SU-DHL-6 (cell line): ENCODE data around the gene ZC3H4.

ENCODE experiments used
- H2AFZ ChIP-seq: fragments of 200-600 bp; sonication (generic); 2 replicates; pipeline ENCODE4 v1.6.1; 2014; ENCODE audit warnings: low read depth, mild to moderate bottlenecking, moderate library complexity, mixed read lengths, antibody characterized with exemption, low read length; ENCODE audit not compliant: severe bottlenecking
- H3F3A ChIP-seq: fragments of 200-600 bp; shearing (Covaris generic); 2 replicates; pipeline ENCODE4 v1.6.0; 2016; ENCODE audit warnings: antibody characterized with exemption, mild to moderate bottlenecking; ENCODE audit not compliant: insufficient read depth
- H3K27ac ChIP-seq: fragments of 200-600 bp; sonication (generic); 2 replicates; pipeline ENCODE4 v1.5.1; 2016; ENCODE audit warnings: low read depth, mild to moderate bottlenecking, low read length, moderate library complexity, mixed read lengths
- H3K27me3 ChIP-seq: fragments of 200-600 bp; sonication (generic), shearing (Covaris generic); 2 replicates; pipeline ENCODE4 v1.6.0; 2014; ENCODE audit warnings: mild to moderate bottlenecking, low read length
- H3K36me3 ChIP-seq: fragments of 200-600 bp; sonication (generic); 2 replicates; pipeline ENCODE4 v1.6.1; 2014; ENCODE audit warnings: mild to moderate bottlenecking, low read length, mixed read lengths
- H3K4me2 ChIP-seq: fragments of 300-600, 200-600 bp; shearing (Covaris generic), sonication (generic); 2 replicates; pipeline ENCODE4 v1.6.0; 2014; ENCODE audit warnings: low read length, low read depth, mild to moderate bottlenecking; ENCODE audit not compliant: poor library complexity, severe bottlenecking
- H3K4me3 ChIP-seq: fragments of 200-600 bp; sonication (generic); 2 replicates; pipeline ENCODE4 v1.5.1; 2014; ENCODE audit warnings: antibody characterized with exemption, low read length, mild to moderate bottlenecking, mixed read lengths; ENCODE audit not compliant: insufficient read depth, poor library complexity, severe bottlenecking
- H3K79me2 ChIP-seq: fragments of 200-600 bp; sonication (generic); 2 replicates; pipeline ENCODE4 v1.6.1; 2014; ENCODE audit warnings: mild to moderate bottlenecking, low read length, moderate library complexity; ENCODE audit not compliant: insufficient read depth
- H3K9ac ChIP-seq: fragments of 200-600 bp; sonication (generic); 2 replicates; pipeline ENCODE4 v1.7.0; 2014; ENCODE audit warnings: mild to moderate bottlenecking, low read length
- H3K9me2 ChIP-seq: fragments of 200-600 bp; sonication (generic); replicated peaks from 2 replicates; pipeline ENCODE4 v1.6.1; 2014; ENCODE audit warnings: low read length; ENCODE audit not compliant: insufficient read depth
- H3K9me3 ChIP-seq: fragments of 200-600 bp; sonication (generic); 2 replicates; pipeline ENCODE4 v1.6.1; 2014; ENCODE audit warnings: low read length, mixed read lengths; ENCODE audit not compliant: insufficient read depth
- H4K20me1 ChIP-seq: fragments of 200-600 bp; sonication (generic); 2 replicates; pipeline ENCODE4 v1.6.1; 2014; ENCODE audit warnings: low read depth, mild to moderate bottlenecking, antibody characterized with exemption, low read length, moderate library complexity, mixed read lengths
- EZH2phosphoT487 ChIP-seq: fragments of 200-600 bp; sonication (generic), shearing (Covaris generic); conservative IDR thresholded peaks from 2 replicates; pipeline ENCODE4 v1.6.1; 2018; ENCODE audit warnings: mild to moderate bottlenecking, antibody characterized with exemption, low read length, moderate library complexity, mixed read lengths
- TF ChIP-seq, protein P1 (sequence below): fragments of 200-600 bp; sonication (generic); IDR thresholded peaks from one replicate; pipeline ENCODE4 v1.5.1; 2017; ENCODE audit warnings: antibody characterized with exemption, mild to moderate bottlenecking, low read length, moderate library complexity; ENCODE audit not compliant: insufficient read depth, poor library complexity, severe bottlenecking

Gene ZC3H4

DNA sequence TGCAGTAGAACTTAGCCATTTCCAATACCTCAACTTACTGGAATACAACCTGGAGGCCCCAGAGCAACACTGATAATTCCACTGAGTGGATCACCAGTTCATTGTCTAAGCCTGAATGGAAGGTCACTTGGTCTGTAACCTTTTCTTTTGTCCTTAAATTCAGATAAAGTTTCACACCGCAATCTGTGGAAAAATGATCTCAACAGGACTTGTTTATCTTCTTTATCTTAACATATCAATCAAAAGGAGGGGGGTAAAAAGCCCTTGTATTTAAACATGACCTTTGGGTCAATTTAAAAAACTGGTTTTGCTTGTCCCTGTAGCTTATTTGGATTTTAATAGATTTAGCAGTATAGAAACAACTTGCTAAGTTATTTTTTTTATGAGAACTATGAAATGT is 38.6 kb upstream of the ZC3H4 start:
- no peaks in the 10 kb centered on the region for H3K9me3 ChIP-seq
- no peak for TF ChIP-seq EZH2phosphoT487
- TF ChIP-seq, protein P1, sequence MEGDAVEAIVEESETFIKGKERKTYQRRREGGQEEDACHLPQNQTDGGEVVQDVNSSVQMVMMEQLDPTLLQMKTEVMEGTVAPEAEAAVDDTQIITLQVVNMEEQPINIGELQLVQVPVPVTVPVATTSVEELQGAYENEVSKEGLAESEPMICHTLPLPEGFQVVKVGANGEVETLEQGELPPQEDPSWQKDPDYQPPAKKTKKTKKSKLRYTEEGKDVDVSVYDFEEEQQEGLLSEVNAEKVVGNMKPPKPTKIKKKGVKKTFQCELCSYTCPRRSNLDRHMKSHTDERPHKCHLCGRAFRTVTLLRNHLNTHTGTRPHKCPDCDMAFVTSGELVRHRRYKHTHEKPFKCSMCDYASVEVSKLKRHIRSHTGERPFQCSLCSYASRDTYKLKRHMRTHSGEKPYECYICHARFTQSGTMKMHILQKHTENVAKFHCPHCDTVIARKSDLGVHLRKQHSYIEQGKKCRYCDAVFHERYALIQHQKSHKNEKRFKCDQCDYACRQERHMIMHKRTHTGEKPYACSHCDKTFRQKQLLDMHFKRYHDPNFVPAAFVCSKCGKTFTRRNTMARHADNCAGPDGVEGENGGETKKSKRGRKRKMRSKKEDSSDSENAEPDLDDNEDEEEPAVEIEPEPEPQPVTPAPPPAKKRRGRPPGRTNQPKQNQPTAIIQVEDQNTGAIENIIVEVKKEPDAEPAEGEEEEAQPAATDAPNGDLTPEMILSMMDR = no peak
- H3K4me2 ChIP-seq = no peak overlapping the region
- no peak overlapping the region for H3K4me3 ChIP-seq
- no peak overlapping the region for H3K27ac ChIP-seq
- peaks cover 47% of the 10 kb centered on the region for H3K36me3 ChIP-seq
- H3F3A ChIP-seq = no peaks in the 10 kb centered on the region
- H3K9me2 ChIP-seq = no peaks in the 10 kb centered on the region
- H3K27me3 ChIP-seq = no peaks in the 10 kb centered on the region
- H2AFZ ChIP-seq = no peak overlapping the region
- H3K79me2 ChIP-seq = peaks cover 41% of the 10 kb centered on the region
- no peak overlapping the region for H3K9ac ChIP-seq
- no peaks in the 10 kb centered on the region; the same call in 1 of the 2 replicates for H4K20me1 ChIP-seq

DNA sequence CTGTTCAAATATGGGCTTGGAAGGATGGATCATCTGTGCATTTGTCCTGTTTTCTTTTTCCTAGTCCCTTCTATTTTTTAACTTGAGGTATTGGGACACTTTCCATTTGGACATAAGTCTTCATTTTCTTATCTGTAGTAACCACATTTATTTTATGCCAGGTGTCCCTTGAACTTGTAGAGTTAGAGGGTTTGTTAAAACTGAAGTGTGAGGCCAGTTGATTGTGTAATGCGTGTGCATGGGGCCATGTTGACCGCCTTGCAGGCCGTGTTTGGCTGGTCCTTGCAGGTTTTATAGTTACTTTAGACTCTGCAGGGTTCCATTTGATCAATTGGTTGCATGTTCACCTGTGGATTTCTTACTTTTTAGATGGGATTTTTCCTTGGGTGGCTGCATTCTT is 38.1 kb upstream of the ZC3H4 start:
- Histone ChIP-seq H3F3A (no peaks in the 10 kb centered on the region), H3K9ac (no peak overlapping the region), H3K4me2 (no peak overlapping the region), H3K9me2 (no peaks in the 10 kb centered on the region), H3K27me3 (no peaks in the 10 kb centered on the region), H4K20me1 (peaks cover 2% of the 10 kb centered on the region; the same call in 1 of the 2 replicates), H3K36me3 (peaks cover 46% of the 10 kb centered on the region), H3K79me2 (peaks cover 44% of the 10 kb centered on the region), H2AFZ (no peak overlapping the region), H3K9me3 (no peaks in the 10 kb centered on the region), H3K27ac (no peak overlapping the region), H3K4me3 (no peak overlapping the region)
- TF ChIP-seq, protein P1 = no peak
- no peak for TF ChIP-seq EZH2phosphoT487

DNA sequence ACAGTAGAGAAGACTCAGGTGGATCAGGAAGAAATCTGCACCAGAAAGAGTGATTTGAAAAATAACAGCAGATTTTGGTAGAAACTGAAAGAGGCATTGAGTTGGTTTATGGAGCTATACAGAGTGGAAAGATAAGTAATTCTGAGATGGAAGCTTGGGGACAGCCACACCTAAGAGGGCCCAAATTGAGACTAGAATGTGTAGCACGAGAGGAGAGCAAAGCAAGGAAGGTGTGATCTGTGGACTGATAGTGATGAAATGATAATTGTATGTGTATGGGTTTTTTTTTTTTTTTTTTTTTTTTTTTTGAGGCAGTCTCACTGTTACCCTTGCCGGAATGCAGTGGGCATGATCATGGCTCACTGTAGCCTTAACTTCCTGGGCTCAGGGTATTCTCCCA is 33.3 kb upstream of the ZC3H4 start:
- Histone ChIP-seq H3K27ac (no peak overlapping the region), H3K9me2 (no peaks in the 10 kb centered on the region), H3K4me2 (no peak overlapping the region), H4K20me1 (peaks cover 7% of the 10 kb centered on the region; the same call in 1 of the 2 replicates), H3K9ac (no peak overlapping the region), H3K36me3 (peaks cover 40% of the 10 kb centered on the region; the same call in 1 of the 2 replicates), H3K9me3 (no peaks in the 10 kb centered on the region), H3F3A (0 out of 2 replicates have a peak, but pooled peaks cover 5% of the 10 kb centered on the region), H2AFZ (no peak overlapping the region), H3K79me2 (peaks cover 82% of the 10 kb centered on the region), H3K27me3 (no peaks in the 10 kb centered on the region), H3K4me3 (no peak overlapping the region)
- TF ChIP-seq, protein P1 = no peak
- no peak for TF ChIP-seq EZH2phosphoT487
